Right renal cortex interstitium (tissue), 3 donors: ENCODE data around the gene TNC. TPM values are rescaled to one million over a fixed set of nuclear protein-coding genes. Genes with fewer than 3 reads are reported as not detected.

Source experiments
- DNase-seq, 3 donors: peaks; one replicate each; pipeline ENCODE4 v3.0.0-alpha.2; 2013; ENCODE audit warnings: low read depth in 3 of 3, low spot score in 2 of 3
- polyA plus RNA-seq, 3 donors: library from polyadenylated mRNA; unstranded; fragments of 120-200 nt; gene quantifications; one replicate each; pipeline ENCODE4 v1.2.1, GENCODE V29; 2013; ENCODE audit not compliant: insufficient read length in 3 of 3

TNC gene
- polyA plus RNA-seq: 100 to 1,000 TPM; 406 to 463 (median 421) TPM

DNA sequence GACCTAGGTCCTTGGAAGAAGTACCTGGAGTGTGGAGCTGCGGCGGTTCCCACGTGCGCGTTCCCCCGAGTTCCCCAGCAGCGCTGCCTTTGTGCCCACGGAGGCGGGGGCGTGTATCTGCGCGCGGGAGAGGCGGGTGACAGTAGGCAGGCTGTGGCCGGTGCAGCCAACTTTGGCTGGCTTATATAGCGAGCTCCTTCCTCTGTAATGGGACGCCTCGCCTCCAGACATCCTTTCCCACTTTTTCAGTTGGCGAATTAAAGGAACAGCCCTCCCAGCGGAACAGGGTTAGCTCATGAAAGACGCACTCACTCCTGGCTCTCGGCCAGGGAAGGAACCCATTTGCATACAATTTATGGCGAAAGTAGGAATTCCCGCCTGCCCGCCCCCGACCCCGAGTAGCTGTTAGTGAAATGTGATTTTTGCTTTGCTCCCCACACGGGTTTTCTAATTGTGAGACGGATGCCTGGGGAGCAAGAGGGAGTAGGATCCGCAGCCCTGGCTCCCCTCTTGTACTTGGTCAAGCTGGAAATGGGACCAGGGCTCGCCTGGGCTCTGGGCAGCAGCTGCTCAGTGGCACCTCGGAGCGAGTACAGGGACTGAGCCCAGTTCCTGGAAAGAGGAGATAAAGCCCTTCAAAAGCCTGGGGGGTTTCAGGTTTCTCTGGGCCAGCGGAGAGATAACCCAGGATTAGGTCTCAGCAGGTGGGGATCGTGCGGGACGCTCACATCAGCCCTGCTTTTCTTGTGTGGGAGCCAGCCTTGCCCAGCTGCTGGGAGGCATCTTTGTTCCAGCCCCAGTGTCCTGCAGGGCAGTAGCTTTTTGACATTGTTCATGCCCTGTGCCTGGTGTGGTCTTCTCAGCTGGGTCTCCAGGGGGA is at the start of gene TNC:
Gene TNC (minus strand): TSS at position 159 of the 880 bp plus-strand sequence. CDS start 27,139 bp downstream, outside the sequence.
- peak; percentile 75 to 83 (median 79) for DNase-seq

DNA sequence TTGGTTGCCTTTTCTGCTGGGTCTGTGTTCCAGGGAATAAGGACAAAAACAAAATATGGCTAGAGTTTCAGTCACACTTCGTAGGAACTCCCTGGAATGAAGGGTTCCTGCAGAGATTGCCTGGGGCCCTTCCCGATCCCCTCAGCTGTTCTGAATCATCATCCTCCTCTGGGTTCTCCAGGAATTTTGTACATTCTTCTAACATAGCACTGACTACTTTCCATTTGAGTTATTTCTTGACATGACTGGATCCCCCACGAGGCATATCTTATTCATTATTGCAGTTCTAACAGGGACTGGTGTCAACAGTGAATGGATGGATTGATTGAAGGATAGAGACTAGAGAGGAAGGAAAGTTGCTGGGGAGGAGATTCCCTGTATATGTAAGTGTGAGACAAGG is 49.2 kb upstream of the TNC start:
- no peak for DNase-seq

DNA sequence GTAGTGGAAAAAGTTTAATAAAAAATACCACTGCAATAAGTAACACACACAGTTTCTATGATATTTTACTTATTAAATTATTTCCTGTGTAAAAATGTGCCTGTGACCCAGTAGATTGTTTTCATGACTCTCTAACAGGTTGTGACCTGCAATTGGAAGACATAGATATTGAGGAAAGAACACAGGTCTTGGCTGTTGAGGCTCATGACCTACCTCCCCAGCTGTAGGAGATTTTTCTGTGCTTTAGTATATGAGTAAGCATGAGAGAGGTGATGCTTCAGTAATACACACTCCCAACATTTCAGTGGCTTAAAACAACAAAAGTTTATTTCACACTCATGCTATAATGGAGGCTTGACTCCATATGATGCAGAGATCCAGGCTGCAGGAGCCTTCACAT is 47.3 kb upstream of the TNC start:
- DNase-seq: no peak

DNA sequence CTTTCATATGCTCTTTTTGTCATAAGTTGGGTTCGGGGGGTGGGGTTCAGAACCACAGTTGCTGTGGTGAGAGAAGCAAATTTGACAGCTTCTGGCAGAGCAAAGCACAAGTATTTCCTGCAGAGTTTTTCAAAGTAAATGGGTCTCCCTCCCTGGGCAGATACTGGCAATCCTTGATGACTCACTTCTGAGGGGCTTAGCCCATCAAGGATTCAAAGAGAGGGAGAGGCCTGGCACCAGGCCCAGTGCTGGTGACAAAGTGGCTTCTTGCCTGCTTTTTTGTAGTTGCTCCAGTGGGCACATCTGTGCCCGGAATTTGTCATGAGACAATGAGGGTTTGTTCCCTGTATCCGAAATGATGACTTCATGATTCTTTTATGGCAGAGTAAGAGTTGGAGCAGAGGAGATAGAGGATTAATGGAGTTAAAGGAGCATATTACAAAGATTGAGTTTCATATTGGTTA is 46.6 kb upstream of the TNC start:
- DNase-seq: no peak

DNA sequence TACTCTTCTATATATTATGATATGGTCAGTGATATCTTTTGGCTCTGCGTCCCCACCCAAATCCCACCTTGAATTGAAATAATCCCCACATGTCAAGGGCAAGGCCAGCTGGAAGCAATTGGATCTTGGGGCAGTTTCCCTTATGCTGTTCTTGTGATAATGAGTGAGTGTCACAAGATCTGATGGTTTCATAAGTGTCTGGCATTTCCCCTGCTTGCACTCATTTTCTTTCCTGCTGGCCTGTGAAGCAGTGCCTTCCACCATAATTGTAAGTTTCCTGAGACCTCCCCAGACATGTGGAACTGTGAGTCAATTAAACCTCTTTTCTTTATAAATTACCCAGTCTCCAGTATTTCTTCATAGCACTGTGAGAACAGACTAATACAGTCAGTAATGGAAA is 45.0 kb upstream of the TNC start:
- no peak for DNase-seq

DNA sequence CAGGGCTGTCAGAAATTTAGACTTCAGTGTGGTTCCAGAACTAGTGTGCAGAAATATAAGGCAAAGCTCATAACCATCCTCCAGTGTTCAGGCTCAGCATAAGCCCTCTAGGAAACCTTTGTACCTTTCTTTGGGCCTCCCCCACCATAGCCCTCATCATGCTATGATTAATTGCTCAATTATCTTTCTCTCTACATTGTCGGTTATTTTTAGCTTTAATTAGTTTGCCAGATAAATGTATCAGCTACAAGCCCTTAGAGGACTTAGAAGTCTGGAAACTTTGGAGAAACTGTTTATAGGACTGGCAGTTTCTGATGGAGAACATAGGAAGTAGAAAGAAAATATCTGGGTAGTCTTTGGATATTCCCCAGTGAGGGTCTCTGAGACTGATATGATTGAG is 43.5 kb upstream of the TNC start:
- no peak for DNase-seq

DNA sequence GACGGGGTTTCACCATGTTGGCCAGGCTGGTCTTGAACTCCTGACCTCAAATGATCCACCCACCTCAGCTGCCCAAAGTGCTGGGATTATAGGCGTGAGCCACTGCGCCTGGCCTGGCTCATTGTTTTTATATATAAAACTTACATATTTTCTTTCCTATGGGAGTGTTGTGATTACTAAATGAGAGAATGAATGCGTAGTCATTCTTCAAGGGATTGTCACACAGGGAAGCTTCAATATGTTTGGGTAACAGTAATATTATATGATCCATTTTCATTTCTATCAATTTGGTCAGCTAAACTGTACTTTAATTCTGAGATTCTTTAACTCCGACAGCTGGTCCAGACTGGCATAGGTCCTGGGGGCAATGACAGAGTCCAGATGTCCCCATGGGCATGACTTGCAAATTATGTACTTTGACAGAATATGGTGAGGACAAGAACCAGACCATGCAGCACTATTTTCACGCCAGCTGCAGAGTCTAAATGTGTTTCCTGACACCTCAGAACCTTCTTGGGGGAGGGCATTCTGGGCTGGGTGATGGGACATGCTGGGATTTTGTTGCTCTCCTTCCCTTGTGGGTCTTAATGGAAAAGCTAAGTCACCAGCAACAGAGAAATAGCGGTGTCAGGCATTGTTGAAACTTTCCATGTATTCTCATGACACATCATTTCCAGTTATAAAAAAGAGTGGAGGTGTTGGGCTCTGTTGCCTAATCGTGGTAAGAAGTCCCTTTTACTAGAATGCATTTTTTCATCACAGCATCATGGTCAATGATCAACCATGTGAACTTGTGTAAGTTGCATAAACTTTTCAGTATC is 40.9 kb upstream of the TNC start:
- no peak for DNase-seq

DNA sequence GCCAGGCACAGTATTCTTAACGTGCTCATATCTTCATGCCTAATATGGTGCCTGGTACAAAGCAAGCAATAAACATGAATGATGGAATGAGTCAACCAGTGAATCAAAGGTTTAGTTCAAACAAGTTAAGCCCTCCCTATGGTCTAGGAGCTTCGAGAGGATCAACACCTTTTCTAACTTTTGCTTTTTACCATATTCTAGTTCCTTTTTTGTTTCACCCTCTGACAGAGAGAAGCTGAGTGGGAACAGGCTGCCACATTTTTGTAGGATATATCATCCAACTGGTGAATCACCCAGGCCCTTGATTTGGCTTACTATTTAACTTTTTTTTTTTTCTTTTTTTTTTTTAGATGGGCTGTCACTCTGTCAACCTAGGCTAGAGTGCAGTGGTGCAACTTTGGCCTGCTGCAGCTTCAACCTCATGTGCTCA is 39.3 kb upstream of the TNC start:
- DNase-seq: no peak

DNA sequence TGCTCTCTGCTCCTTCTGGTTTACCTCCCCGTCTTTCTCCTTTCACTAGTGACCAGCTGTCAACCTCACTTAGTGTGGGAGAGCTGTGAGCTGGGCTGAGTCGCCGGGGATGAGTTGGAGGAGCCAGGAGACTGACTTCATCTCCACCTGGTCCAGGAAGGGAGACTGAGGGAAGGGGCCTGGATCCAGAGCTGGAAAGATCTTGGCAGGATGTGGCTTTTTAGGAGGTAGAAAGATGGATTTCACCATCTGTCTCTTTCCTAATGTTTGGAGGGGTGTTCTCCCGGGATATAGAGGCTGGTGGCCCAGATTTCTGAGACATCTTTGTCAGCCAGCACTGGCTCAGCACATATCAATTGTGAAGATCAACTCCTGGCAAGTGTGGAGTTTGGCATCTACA is 37.1 kb upstream of the TNC start:
- no peak for DNase-seq

DNA sequence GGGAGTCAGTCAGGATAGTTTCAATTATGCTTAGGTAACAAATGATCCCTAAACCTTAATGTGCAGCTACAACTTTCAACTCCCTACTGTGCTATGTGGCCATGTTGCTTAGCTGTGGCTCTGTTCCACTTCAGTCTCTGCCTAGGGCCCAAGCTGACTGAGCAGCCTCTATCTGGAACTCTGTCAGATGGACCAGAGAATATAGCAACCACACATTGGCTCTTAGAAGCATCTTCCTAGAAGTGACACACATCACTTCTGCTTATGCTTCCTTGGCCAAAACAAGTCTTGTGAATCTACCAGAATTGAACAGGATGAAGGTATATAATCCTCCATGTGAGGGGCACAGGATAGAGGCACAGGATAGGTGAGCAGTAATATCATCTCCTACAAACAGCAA is 36.7 kb upstream of the TNC start:
- no peak for DNase-seq

DNA sequence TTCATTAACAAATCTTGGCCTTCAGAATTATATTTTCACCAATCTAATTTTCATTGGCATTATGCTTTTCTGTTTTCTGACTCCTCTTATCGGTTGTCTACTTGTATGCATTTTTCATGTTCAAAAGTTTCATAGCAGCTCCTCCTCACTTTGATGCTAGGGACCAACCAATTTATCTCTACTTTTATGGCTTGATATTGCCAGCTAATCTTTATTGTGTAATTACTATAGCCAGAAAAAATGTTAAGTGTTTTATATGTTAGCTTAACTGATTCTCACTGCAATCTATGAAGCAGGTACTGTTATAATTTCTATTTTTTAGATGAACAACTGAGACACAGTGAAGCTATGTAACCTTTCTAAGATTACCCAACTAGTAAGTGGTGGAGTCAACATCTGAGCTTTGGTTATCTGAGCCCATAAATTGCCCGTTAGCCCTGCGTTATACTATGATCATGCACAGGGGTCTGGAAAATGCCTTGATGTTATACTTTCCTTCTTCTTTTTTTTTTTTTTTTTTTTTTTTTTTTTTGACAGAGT is 34.4 kb upstream of the TNC start:
- DNase-seq: no peak

DNA sequence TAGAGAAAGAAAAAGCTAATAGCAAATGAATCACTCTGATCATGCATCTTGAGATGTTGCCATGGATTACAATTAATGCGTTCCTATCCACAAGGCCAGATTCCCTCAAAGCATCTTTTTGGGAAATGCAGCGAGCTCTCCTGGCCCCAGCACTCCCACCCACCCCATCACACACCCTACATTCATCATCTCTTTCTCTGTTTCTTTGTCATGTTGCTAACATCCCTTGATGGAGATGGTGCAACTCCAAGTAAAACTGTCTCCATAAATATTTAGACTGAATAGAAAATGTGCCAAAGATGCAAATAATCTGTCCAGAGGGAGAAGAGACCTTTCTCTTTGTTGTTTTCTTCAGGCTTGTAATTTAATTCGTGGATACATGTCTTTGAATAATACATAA is 30.8 kb upstream of the TNC start:
- DNase-seq: no peak

DNA sequence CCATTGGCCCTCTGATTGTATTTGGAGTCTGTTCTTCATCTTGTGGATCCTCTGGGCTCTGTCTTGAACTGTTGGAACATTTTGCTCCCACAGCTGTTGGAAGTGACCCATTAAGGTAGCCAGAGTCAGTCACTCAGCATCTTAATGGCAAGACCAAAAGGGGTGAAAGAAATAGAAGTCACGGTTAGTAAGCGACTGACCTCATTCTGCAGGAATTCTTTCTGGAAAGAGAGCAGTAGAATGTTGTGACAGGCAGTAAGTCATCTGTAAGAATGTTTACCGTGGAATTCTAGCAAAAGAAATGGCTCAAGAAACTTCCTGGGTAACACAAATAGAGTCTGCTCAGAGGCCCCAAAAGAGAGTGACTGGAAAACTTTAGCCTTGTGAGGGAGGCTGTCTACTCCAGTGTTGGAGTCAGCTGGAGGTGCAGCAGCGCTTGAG is 28.6 kb upstream of the TNC start:
- peak; percentile 45 to 57 (median 45) for DNase-seq

DNA sequence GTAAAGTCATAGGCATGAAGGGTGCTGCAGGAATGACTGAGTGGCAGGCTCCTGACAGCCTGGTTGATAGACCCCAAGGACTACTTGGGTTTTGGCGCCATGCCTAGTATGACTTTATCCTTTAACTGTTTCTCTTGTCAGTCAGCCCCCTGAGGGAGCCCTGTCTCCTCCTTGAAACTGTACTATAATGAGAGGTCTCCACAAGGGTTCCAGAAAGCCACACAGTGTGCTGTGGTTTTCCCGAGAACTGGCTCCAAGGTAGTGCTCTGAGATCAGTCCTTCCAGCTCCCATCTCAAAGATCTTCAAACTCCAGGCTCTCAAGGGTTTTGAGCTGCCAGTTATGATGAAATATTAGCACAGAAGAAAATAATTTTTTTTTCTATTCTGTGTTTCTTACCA is 26.7 kb upstream of the TNC start:
- DNase-seq: no peak

DNA sequence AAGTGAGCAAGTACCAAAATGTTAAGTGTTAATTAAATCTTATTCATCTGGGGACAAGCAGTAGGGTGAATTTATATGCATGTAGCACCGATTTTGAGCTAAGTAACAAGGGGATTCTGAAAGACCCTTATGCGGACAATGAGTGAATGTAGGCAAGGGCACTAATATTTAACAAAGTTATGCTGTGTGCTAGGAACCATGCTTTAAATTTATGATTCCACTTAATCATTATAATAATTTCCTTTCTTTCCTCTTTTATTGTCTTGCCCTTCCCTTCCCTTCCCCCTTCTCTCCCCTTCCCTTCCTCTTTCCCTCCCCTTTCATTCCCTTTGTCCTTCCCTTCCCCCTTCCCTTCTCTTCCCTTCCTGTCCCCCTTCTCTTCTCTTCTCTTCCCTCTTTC is 25.7 kb upstream of the TNC start:
- no peak for DNase-seq

DNA sequence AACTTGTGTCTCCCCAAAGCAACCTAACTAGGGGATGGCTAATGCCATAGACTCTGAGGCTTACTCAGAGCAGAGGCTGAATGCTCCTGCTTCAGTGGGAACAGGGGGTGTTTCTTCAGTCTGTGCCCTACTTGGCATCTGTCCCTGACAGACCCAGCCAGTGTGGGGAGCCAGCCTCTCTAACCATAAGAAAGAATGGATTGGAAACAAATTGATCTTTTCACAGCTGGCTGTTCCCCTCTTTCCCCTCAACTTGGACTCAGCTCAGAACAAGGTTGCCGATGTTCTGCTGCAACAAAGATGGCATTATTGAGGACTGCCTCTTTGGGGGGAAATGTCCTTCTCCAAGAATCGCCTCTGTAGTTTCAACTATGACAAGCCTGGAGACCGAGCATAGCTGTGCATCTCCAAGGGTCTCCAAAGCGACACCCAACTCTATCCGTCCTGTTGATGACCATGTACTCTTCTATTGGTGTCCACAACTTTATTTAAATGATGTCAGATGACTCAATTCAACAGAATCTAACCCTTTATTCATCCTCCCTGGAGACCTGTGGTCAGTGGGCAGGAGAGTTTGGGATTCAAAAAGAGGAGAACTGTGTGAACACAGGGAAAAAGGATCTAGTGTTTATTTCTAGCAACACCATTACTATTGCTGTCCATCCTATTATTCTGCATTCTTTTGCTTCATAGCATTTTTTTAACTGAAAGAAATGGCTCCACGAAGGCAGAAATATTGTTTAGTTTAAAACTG is 24.7 kb upstream of the TNC start:
- DNase-seq: no peak

DNA sequence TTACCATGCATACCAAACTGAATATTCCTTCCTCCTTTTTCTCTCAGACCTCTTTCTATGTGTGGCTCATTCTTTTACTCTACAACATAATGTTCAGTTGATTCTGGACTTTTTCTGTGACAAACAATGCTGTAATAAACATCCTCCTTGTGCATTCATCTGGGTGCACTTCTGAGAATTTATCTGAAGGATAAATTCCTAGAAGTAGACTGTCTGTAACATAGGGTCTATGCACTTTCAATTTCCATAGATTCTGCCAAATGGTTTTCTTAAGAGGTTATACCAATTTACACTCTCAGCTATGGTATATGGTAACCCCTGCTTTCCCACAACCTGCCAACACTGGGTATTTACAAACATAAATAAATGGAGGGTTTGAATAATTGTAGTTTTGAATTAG is 24.1 kb upstream of the TNC start:
- DNase-seq: no peak

DNA sequence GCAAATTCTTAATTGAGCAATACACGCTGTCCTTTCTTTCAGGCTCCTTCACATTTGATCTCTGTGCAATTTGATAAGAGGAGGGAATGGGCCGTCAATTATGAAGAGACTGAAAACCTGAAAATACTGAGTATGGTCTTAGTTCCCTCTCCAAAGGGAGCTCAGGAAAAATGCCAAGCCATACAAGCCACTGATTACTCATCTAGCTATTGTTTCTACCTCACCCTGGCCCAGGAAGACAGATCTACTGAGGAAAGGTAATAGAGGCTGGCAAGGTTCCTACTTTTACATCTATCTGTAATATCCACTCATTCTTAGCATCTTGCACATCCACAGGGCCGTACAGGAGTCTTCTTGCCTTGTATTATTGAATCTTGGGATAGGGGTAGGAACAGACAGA is 23.7 kb upstream of the TNC start:
- no peak for DNase-seq

DNA sequence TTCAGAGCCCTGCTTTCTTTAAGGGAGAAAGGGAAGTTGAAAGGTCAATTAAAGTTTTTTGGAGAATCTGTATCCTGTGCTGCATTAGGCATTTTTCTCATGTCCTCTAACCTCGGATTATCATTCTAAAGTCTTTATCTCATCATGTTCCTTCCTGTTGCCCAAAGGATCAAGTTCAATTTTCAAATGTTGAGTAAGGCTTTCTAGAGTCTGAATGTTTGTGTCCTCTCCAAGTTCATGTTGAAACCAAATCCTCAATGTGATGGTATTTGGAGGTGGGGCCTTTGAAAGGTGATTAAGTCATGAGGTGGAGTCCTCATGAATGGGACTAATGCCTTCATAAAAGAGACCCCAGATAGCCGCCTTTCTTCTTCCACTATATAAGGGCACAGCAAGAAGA is 20.2 kb upstream of the TNC start:
- DNase-seq: no peak

DNA sequence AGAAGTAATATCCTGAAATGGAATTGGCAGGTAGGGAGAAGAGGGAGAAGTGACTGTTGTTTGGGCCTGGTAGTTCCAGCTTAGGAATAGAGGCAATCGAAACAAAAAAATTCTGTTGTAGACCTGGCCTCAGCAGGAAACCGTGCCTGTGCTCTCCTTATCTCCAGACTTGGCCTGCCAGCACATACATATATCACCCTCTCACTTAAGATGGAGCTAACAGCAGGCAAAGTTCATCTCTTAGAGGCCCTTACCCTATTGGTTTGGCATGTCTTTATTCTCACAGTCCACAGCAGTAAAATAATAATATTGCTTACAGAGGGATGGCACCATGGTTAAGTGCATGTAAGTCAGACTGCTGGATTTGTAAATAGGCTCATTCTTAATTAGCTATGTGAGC is 19.6 kb upstream of the TNC start:
- no peak for DNase-seq
